ENCODE data around the gene FRMD4B.

Gene FRMD4B

GRCh38 chr3:69200384-69201068, 185.4 kb downstream of the FRMD4B start:
- DNase-seq, result no peak

- no peak for DNase-seq
These were observed 185.9 kb downstream of the FRMD4B start for GRCh38 chr3:69199942-69200341.

GRCh38 chr3:69197922-69198530, 187.9 kb downstream of the FRMD4B start:
- DNase-seq, result no peak

GRCh38 chr3:69197455-69197854, 188.4 kb downstream of the FRMD4B start:
- no peak for DNase-seq

- DNase-seq, result no peak
These were observed 189.0 kb downstream of the FRMD4B start for GRCh38 chr3:69196876-69197275.

- no peak for DNase-seq
These were observed 191.3 kb downstream of the FRMD4B start for GRCh38 chr3:69194431-69195165.

- no peak for DNase-seq
These were observed 192.1 kb downstream of the FRMD4B start for GRCh38 chr3:69193749-69194148.

- DNase-seq, result no peak
These were observed 194.4 kb downstream of the FRMD4B start for GRCh38 chr3:69191516-69191915.

GRCh38 chr3:69189487-69189886, 196.4 kb downstream of the FRMD4B start:
- no peak for DNase-seq

GRCh38 chr3:69186575-69187093, 199.3 kb downstream of the FRMD4B start:
- DNase-seq, result no peak

- DNase-seq, result no peak
These were observed 203.1 kb downstream of the FRMD4B start for GRCh38 chr3:69182588-69183316.

GRCh38 chr3:69181592-69182211, 204.2 kb downstream of the FRMD4B start:
- DNase-seq, result no peak

- DNase-seq, result no peak
These were observed 204.9 kb downstream of the FRMD4B start for GRCh38 chr3:69180869-69181591.

GRCh38 chr3:69179740-69180372, 206.0 kb downstream of the FRMD4B start:
- no peak for DNase-seq

- no peak for DNase-seq
These were observed 206.8 kb downstream of the FRMD4B start for GRCh38 chr3:69178838-69179739.

GRCh38 chr3:69178082-69178481, 207.8 kb downstream of the FRMD4B start:
- DNase-seq, result no peak

- DNase-seq, result no peak
These were observed 210.8 kb downstream of the FRMD4B start for GRCh38 chr3:69174871-69175737.

- no peak for DNase-seq
These were observed 211.4 kb downstream of the FRMD4B start for GRCh38 chr3:69174445-69174844.

GRCh38 chr3:69172058-69172457, 213.8 kb downstream of the FRMD4B start:
- DNase-seq, result no peak

Measured in NCI-H1694 (cell line).